Erythroblast (primary cell): ENCODE measurements around the gene KRIT1.

Source experiments
- GATA1 ChIP-seq: IDR thresholded peaks from 2 replicates; pipeline ENCODE4 v1.6.1; 2011; ENCODE audit warnings: low read depth, mild to moderate bottlenecking, control low read depth, low read length, moderate library complexity
- POLR2A ChIP-seq: IDR thresholded peaks from 2 replicates; pipeline ENCODE4 v1.6.1; 2011; ENCODE audit warnings: mild to moderate bottlenecking, low read length

GRCh38 chr7:92155108-92155739 is 90.5 kb downstream of the KRIT1 start:
- TF ChIP-seq POLR2A, result no peak
- TF ChIP-seq GATA1, result no peak
